GM21367 (cell line): ENCODE results near the gene AHNAK.
"Not testable (repeated sequence)": the region's sequence is repeated elsewhere in the genome, so short reads cannot be mapped to it uniquely, and the experiment has no call there.

Experiments
- ATAC-seq: cut with Tn5 transposase; IDR thresholded peaks from one replicate; pipeline ENCODE4 v1.9.1; 2021; ENCODE audit not compliant: unreplicated experiment

AHNAK gene

DNA sequence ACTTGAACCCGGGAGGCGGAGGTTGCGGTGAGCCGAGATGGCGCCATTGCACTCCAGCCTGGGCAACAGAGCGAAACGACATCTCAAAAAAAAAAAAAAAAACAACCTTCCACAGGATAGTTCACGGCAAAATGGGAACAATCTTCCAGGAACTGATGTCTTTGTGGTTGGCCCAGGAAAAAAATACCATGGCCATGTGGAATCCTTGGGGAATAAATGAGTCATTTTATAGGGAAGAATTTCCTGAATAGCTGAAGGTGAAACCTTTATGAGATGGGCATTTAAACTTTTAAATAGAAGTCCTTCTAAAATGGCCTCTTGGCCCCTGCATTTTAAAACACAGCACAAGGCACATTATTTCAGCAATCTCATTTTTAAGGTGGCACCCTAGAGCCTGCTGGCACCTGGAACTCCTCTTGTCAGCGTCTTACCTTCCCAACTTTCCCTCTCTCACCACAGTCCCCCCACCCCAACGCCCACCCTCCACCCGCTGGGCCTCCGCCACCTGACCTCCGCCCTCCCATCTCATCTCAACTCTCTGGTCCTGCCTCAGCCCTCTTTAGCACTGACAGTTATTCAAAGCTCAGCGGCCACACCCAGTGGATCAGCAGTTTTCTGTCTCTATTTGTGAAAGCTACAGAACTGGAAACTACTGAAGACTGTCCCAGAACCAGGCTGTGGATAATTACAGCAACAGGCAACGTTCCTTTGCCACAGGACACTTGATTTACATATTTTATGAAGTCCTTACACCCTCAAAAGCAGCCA lies 84.7 kb downstream of the AHNAK start:
- ATAC-seq = no peak

DNA sequence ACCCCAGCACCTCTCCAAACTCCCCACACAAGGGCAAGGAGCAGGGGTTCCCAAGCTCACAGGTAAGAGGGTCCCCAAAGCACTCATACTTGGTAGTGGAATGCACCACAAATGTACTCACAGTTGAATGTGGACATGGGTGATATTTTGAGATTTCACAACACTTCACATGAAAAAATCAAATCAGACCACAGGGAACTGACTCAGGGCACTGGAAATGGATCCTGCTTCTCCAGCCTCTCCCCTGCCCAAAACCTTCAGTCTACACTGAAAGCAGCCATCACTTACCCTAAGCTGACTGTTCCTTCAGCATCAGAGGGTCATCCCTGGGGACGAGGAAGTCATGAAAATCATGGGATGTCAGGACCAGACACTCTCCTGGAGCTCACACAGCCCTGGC lies 87.5 kb downstream of the AHNAK start:
- no peak for ATAC-seq

DNA sequence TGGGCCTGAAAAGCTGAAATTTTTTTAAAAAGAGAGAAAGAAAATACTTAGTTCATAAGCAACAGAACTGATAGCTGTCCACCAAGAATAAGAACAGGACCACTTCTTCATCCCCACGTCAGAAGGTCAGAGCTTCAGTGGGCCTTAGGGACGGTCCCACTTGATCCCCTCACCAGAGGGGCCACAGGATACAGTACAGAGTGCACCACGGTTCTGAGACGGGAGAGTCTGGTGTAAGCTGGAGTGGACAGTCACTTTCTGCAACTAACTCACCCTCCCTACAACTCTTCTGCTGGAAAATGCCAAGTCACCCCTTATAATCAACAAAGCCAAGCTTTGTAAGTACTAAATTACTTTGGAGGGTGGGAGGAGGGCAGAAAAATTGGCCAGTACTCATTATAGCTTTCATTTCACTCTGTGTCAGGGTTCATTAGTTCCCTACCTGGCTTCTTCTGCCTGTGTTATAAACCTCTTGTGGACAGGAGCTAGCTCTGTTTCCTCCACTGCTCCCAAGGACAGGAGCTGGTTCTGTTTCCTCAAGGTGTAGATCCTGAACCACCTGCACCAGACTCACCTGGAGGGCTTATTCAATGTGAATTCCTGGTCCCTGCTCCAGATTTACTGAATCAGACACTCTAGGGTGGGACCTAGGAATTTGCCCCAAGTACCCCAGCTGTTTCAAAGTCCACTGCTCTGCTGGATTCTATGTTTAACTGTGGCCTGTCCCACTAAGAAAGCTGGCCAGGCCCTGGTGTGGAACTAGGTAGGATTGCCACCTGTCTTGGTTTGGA lies 88.2 kb downstream of the AHNAK start:
- no peak for ATAC-seq

DNA sequence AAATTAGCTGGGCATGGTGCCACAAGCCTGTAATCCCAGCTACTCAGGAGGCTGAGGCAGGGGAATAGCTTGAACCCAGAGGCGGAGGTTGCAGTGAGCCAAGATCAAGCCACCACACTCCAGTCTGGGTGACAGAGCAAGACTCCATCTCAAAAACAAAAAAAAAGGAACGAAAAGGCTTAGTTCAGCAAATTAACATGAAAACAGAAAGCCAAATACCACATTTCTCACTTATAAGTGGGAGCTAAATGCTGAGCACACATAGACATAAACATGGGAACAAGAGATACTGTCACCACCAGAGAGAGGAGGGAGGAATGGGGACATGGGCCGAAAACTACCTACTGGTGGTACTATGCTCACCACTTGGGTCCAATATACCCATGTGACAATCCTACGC lies 89.1 kb downstream of the AHNAK start:
- no peak for ATAC-seq

DNA sequence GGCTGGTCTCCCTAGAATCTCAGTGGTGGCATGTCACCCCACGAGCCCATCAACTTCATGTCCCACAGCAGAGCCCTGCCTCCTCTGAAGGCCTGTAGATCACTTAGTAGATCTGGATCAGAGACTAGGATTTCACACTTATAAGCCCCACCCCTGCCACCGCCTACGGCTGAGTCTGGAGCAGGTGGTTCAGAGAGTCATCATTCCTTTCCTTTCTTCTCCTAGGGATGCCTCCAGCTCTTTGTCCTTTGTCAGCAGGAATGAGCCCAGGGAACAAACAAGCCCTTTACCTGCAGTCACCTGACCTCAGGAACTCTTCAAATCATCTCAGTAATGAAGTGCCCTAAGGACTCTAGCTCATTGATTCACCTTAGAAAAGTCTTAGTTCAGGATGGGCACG lies 90.0 kb downstream of the AHNAK start:
- no peak for ATAC-seq

DNA sequence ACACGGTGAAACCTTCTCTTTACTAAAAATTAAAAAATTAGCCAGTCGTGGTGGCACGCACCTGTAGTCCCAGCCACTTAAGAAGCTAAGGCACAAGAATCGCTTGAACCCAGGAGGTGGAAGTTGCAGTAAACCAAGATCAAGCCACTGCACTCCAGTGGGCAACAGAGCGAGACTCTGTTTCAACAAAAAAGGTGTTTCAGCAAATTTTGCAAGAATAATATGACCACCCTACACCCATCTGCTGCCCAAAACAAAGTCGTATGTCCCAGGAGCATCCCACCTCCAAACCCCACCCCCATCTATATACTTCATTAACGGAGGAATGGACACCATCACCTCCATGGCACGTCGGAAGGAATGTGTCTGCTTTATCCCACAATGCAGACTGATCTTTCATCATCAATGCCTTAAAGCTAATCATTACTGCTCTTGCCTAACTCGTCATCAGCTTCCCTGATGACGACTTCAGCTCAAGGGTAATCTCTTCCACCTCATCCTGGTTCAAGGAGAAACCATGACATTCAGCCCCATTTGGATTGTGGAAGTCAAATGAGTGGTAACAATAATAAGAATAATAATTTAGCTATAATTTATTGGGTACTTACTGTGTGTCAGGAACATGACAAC lies 93.7 kb downstream of the AHNAK start:
- no peak for ATAC-seq

DNA sequence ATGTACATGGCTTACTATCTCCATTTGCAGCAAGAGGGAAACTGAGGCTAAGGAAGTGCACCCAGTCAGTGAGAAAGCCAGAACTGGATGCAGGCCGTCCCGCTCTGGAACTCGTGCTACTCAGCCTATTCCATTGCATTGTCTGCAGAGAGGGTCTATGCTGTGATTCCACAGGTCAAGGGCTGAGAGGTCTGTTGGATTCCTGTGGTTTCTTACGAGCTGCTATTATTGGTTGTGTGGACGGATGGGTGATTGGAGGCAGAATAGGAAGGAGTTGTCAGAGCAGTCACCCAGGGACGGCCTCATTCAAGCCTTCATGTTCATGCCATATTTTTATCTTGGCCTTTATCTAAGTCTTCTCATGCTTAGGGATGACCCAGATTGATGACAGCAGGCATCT lies 94.3 kb downstream of the AHNAK start:
- ATAC-seq = no peak

DNA sequence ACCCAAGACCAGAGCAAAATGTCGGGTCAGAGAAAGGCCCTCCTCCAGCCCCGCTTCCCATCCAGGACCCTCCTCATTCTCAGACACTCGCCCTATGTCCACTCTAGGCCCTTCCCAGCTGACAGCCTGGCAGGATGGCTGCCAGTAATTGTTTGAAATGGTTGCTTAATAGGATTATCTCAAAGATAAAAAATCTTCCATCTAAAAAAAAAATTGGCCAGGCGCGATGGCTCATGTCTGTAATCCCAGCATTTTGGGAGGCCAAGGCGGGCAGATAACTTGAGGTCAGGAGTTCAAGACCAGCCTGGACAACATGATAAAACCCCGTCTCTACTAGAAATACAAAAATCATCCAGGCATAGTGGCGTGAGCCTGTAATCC lies 95.4 kb downstream of the AHNAK start:
- no peak for ATAC-seq

DNA sequence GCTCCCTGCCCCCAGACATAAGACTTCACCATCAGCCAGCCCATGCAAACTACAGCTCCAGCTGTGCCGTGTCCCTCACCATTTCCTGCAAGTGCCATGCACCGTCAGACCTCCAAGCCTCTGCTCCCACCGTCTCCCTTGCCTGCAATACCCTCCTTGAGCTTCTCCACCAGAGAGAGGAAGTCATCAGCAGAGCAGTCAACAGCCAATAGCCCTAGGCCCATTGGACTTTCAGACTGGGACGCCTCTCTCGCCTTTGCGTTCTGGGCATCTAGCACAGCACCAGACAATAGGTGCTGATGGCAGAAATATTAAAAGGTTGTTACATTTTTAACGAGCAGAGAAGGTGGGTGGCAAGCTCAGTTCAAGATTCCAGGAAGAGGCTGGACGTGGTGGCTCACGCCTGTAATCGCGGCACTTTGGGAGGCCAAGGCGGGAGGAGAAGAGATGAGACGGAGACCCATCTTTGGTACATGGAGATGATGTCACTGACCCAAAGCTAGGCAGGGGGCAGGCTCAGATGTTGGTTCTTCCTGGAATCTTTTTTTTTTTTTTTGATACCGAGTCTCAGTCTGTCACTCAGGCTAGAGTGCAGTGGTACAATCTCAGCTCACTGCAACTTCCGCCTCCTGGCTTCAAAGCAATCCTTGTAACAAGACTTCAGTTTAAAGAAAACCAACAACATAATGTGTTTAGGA lies 95.9 kb downstream of the AHNAK start:
- no peak for ATAC-seq

DNA sequence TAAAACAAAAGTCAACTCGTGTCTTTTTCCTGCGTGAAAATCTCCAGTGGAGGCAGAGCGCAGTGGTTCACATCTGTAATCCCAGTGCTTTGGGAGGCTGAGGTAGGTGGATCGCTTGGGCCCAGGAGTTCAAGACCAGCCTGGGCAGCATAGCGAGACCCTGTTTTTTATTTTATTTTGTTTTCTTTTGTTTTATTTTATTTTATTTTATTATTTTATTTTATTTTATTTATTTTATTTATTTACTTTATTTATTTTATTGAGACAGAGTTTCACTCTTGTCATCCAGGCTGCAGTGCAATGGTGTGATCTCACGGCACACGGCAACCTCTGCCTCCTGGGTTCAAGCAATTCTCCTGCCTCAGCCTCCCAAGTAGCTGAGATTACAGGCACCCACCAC lies 96.7 kb downstream of the AHNAK start:
- ATAC-seq = not testable (repeated sequence)

DNA sequence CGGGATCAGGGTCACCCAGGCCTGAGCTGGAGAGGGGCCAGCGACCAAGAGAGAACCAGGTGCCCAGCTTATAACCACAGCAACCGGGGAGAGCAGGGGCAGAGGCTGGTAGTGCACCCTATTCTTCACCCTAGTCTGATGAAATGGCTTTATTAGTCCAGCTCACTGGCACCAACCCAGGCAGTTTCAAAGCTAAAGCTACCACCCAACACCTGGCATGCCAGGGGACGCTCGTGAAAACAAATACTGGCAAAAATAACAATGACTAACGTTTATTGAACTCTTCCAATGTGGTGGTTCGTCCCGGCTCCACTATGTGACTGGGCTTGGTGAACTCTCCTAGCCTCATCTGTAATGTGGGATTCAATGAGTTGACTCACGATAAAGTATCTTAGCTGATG lies 97.2 kb downstream of the AHNAK start:
- ATAC-seq = no peak

DNA sequence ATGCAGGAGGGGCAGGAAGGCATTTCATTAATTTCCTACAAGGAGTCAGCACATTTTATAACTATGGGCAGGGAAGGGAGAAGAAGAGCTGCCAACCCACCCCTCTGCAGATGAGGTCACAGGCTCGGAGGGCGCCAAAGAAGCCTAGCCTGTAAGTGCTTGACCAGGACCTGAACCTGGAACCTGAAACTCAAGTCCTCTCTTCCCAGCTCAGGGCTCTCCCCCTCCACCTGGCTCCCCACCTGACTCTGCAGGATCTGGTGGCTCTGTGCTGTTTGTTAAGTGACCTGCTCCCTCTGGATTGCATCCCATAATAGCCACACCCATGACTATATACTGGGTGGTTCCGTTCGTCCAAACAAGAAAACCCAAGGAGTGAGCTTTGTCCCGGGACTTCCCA lies 100.5 kb downstream of the AHNAK start:
- ATAC-seq = no peak

DNA sequence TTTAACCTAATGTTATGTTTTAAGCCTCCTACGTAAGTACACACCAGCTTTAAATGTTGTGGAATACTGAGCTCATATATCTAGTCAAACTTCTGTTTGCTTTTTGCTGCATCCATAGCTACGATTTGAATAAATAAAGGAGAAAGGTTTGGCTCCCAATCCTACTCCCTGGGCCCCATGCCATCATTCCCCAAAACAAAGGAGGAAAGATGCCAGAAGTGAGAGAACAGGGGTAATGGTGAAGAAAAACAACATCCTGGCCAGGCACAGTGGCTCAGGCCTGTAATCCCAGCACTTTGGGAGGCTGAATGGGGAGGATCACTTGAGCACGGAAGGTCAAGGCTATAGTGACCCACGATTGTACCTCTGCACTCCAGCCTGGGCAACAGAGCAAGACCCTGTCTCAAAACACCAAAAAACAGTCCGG lies 101.3 kb downstream of the AHNAK start:
- ATAC-seq = no peak

DNA sequence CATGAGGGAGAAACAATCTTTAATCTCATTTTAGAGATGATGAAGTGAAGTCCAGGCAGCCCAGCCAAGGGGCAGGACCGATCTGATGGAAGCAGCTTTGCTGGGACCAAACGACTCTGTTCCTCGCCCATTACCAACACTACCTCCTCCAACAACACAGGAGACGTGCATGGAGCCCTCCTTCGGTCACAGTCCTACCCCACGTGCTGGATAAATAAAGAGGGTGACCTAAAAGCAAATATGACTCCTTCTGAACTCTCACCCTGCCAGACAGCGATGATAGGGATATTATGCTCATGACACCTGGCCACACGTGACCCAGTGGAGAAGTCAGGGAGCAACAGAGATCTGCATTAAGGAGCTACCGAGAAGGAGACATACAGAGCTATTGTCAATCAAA lies 101.8 kb downstream of the AHNAK start:
- ATAC-seq = no peak

DNA sequence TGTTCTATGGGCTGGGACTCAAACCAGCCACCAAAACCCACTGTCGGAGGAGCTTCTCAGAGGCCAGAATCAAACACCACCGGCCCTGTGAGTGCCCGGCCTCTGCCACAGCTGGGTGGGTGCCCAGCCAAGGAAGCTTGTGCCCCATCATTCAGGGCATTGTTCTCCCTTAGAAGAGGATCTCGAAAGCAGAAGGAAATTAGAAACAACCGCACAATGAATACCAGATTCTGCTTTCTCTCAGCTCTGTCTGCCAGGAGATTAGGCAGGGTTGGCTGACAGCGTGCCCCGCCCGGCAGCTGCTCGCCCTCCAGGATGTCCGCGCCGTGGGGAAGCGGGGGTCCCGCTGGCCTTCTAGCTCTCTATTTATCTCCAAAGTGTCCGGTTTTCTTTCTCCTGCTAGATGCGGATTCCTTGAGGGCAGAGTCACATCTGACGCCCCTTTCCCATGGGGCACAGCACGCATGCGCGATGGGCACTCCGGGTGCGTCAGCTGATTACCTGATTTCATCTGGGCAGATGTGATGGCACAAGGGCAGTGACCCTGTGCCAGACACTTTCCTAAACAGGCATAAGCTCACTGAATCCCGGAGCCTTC lies 102.3 kb downstream of the AHNAK start:
- ATAC-seq = no peak

DNA sequence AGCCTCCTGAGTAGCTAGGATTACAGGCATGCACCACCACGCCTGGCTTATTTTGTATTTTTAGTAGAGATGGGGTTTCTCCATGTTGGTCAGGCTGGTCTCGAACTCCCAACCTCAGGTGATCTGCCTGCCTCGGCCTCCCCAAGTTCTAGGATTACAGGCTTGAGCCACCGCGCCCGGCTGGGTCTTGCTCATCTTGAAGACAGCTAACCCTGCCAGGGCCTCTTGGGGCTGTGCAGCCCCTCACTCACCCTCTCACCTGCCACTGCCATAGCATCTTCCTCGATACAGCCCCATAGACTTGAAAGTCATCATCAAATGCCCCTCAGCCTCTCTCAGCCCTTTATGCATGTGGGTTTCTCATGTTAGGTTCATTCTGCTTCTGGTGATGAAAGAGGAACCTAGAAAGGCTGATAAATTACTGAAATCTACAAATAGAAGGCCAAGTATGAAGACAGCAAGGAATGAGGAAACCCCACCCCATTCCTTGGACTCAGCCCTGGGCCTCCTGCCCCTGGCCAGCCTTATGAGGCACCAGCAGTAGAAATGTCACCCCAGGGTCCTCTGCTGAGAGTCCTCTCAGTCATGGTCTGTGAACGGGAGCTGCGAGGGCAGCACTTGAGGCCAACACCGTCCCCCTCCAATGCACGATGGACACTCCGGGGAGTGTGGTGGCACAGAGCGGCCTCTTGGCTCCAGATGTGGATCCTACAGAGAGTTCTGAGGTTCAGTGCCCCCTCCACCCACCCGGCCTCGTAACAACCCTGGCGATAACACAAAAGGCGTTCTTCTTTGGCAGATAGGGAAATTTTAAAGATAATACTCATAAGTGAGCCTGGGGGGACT lies 103.0 kb downstream of the AHNAK start:
- ATAC-seq = no peak

DNA sequence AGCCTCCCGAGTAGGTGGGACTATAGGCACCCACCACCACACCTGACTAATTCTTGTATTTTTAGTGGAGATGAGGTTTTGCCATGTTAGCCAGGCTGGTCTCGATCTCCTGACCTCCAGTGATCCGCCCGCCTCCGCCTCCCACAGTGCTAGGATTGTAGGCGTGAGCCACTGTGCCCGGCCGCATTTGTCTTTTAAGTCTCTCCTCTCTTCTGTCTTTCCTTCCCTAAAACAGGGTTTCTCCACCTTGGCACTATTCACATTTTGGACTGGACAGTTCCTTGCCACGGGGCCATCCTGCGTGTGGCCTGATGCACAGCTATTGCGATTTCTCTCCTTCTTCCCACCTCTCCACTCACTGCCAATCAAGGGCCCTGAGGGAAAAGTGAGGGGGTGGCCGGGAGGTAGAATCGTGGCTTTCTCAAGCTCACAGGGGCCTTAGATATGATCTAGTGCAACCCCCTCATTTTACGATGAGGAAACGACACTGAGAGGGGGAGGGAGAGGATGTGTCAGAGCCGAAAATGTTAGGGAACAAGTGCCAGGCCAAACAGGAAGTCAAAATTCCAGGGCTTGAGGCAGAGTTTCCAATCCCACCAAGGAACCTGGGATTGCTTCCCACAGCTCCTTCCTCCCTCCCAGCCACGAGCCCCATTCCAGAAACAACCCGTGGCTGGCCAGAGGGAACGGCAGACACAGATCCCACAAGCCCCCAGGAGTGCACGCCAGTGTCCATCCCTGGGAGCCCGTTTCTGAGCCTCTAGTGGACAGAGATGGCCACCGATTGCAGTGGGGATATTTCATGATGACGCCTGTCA lies 106.6 kb downstream of the AHNAK start:
- ATAC-seq = no peak

DNA sequence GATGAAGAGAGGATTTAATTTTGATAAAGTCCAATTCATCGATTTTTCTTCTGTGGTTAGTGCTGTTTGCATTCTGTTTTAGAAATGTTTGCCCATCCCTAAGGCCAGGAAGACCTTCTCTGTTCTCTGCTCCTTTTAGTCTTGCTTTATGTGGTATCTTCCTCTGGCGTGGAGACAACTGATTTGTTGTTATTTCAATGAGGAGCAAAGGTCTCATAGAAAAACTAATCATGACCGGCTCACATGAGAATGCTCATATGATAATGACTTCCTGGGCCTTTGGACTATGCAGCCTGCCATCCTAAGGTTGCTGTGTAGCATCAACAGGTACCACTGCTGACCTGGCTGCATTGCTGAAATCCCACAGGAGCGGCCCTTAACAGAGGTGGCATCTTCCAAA lies 108.0 kb downstream of the AHNAK start:
- ATAC-seq = no peak

DNA sequence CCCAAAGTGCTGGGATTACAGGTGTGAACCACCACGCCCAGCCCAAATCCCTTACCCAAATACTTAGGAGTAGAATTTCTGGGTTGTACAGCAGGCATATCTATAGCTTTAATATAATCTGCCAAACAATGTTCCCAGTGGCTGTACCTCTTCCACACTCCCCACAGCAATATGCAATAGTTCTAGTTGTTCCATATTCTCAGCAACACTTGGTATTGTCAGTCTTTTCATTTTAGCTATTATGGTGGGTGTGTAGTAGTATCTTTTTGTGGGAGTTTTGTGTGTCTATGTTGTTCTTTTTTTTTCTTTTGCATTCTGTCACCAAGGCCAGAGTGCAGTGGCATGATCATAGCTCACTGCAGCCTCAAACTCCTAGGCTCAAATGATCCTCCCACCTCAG lies 109.0 kb downstream of the AHNAK start:
- ATAC-seq = no peak
